NOMO-1 (cell line): ENCODE results near the gene AAR2.

Experiments
- DNase-seq, 2 experiments: peaks; one replicate each; lab custom pipeline; 2025; ENCODE audit not compliant: unreplicated experiment in 2 of 2; lab: John Stamatoyannopoulos, UW

Gene AAR2

GRCh38 chr20:36259177-36260061 is 23.1 kb downstream of the AAR2 start:
- no peak for DNase-seq

GRCh38 chr20:36260316-36260715 is 24.0 kb downstream of the AAR2 start:
- no peak for DNase-seq

- no peak for DNase-seq
Measured at GRCh38 chr20:36261389-36262105, 25.3 kb downstream of the AAR2 start.

GRCh38 chr20:36262440-36262839 is 26.2 kb downstream of the AAR2 start:
- DNase-seq: no peak

- DNase-seq: no peak
Measured at GRCh38 chr20:36264426-36265246, 28.4 kb downstream of the AAR2 start.

- no peak for DNase-seq
Measured at GRCh38 chr20:36266189-36266588, 29.9 kb downstream of the AAR2 start.

- no peak for DNase-seq
Measured at GRCh38 chr20:36267605-36268381, 31.5 kb downstream of the AAR2 start.

- no peak for DNase-seq
Measured at GRCh38 chr20:36268440-36269342, 32.4 kb downstream of the AAR2 start.

GRCh38 chr20:36269507-36269906 is 33.2 kb downstream of the AAR2 start:
- DNase-seq: no peak

- no peak for DNase-seq
Measured at GRCh38 chr20:36270744-36271638, 34.7 kb downstream of the AAR2 start.

GRCh38 chr20:36271639-36272546 is 35.6 kb downstream of the AAR2 start:
- no peak for DNase-seq

- no peak for DNase-seq
Measured at GRCh38 chr20:36272547-36273220, 36.4 kb downstream of the AAR2 start.

- DNase-seq: no peak
Measured at GRCh38 chr20:36273414-36274180, 37.3 kb downstream of the AAR2 start.

- DNase-seq: no peak
Measured at GRCh38 chr20:36274181-36274841, 38.0 kb downstream of the AAR2 start.

GRCh38 chr20:36275011-36275410 is 38.7 kb downstream of the AAR2 start:
- no peak for DNase-seq
